GM19467 (cell line): ENCODE measurements around the gene CSN1S1.
"Not testable (repeated sequence)": the region's sequence is repeated elsewhere in the genome, so short reads cannot be mapped to it uniquely, and the experiment has no call there.

ENCODE experiments used
- ATAC-seq: cut with Tn5 transposase; IDR thresholded peaks from one replicate; pipeline ENCODE4 v1.9.1; 2021; ENCODE audit warnings: mild to moderate bottlenecking, moderate library complexity; ENCODE audit not compliant: unreplicated experiment

Gene CSN1S1, protein sequence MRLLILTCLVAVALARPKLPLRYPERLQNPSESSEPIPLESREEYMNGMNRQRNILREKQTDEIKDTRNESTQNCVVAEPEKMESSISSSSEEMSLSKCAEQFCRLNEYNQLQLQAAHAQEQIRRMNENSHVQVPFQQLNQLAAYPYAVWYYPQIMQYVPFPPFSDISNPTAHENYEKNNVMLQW

DNA sequence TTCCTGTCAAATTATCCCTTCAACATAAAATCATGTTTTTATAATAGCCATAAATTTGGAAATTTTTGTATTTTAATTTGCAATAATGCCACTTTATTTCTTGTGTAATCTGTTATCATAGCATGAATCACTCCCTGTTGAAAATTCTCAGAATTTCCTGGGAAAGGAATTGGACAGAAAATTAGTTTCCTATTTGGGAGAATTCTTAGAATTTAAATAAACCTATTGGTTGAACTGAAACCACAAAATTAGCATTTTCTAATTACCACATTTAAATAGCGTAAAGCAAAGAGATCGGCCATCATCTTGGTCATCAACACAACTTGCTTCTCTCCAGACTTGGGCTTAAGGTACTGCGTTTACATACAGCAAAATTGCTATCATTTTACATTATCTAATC, at the start of gene CSN1S1:
Gene CSN1S1 (plus strand): TSS at position 301 of the 400 bp plus-strand sequence. CDS start 1,488 bp downstream, outside the sequence.
- no peak for ATAC-seq

DNA sequence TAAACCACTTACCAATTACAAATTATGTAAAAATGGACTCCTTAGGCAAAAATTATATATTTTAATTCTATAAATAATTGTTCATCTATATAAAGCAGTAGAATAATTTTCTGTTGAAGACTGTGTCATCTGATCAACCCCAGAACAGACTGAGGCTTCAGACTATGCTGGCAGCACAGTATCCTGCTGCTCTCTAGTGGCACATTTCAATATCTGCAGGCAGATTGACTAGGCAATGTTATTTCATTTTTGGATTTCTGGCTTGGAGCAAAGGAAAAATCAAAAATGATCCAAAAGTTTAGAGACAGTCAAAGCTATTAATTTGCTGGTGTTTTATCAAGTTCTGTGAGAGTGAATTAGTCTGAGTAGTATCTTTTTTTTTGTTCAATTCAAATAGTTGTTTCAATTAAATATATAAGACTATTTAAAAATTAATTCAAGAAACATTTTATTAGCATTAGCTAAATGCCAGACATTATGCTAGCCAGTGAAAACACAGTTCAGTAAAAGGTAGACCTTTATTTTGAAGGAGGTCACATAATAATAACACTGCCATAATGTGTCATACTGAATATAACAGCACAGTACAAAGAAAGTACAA, 49.6 kb upstream of the CSN1S1 start:
- peak; percentile 86 for ATAC-seq

DNA sequence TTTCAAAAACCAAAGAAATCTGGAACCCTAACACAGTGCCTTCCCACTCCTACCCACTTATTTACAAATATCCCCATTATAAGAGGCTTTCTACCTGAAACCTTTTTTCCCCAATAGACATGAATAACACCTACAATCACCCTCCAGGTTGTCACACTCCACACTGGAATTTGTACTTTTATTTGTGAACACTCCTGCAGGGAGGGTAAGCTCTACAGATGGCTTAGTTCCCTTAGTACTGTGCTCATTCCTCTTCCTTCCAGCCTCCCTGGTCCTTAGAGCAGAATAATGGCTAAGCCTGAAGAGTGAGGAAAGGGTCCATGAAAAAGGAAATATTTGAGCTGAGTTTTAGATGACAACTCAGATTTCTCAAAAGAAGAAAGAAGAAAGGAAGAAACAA, 48.7 kb upstream of the CSN1S1 start:
- ATAC-seq, result no peak

DNA sequence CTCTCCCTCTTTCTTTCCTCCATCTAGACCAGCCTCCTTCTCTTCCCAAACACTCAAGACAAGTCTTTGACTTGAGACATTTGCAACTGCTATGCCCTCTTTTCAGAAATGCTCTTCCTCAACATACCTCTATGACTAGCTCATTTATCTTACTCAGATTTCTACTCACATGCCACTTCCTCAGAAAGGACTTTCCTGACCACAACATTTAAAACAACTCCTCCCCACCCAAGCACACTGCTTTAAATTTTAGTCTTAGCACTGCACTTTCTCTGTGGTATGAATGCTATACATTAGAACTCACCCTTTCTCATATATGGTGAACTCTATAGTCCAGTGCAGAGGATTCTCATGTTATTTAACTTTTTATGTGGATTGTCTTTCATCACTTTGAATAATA, 42.5 kb upstream of the CSN1S1 start:
- no peak for ATAC-seq

DNA sequence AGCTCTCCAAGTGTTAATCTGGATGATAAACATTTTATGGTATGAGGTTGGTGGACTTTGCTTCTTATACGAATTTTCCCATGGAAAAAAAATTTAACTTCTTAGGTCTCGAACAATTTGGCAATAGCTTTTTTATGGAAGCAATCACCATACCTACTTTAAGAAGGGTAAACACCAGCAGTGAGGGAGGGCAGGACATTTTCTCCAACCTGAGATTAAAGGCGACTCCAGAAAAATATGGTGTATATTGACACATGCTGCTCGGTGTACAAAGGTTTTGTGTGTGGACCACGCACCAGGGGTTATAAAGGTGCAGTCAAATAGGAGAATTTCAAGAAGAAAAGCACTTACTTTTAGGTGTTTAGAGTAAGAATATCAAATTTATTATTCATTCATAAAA, 36.7 kb upstream of the CSN1S1 start:
- no peak for ATAC-seq

DNA sequence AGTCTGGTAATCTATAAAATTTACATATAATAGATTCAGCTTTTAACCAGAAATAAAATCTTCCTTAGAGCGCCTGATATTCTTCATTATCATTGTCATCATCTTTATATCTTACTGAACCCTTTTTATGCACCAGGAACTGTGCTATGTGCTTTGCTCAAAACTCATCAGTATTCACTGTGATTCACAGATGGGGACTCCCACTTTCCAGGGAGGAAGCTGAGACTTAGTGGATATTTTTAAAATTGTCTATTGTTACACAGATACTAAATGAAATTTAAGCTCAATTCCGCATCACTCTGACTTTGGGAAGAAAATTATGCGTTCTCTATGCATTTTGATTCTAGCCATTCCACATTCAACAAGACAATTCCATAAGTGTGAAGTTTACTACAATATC, 36.1 kb upstream of the CSN1S1 start:
- ATAC-seq, result no peak

DNA sequence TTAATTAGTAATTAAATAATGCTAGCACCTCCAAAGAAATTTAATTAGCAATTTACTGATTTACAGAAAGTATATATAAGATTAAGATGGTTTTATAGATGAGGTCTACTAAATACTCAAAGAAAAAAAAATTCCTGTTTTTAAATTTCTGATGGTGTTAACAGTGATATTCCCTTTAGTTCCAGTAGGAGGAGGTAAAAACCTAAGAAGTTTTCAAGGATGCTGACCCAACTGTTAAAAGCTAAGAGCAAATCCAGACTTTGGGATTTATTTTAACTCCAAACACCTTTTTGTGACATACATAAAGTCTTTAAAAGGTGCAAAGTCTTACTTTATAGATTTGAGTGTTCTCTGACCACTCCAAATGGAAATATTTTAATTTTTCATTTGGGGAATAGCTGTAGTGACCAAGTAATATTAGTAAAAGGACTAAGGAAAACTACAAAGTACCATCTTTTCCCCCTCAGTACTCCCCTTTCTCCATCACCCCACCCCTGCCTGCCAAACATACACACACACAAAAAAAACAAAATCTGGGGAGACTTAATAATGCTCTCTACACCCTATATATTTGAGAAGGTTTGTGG, 34.2 kb upstream of the CSN1S1 start:
- ATAC-seq, result no peak

DNA sequence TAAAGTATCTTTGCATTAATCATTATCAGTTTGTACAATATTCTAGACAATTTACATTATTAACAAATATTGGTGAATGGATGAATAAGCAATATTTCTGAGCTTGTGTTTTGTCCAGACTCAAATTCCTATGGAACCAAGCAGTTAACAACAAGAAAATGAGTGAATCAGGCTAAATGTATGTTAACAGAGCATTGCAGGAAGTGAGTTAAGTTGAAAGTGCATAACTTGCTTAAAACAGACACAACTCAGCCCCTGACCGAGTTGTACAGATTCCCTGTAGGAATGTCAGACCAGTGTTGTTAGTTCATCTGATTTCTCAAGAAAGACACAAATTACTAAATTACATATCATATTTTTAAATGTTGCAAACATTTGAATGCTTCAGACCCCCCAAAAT, 23.7 kb upstream of the CSN1S1 start:
- ATAC-seq, result no peak

DNA sequence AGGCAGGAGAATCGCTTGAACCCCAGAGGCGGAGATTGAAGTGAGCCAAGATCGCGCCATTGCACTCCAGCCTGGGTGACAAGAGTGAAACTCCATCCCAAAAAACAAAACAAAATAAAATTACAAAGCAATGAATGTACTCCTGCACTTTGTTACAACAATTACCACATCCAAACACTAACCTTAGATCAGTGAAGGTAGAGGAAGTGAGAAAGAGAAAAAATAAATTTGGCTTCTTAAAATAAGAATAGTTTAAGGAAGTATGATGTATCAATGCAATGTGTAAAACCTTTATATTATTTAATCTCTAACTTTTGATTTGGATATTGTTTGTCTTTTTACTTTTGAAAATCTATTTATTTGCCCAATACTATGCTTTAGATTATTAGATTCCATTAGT, 21.7 kb upstream of the CSN1S1 start:
- no peak for ATAC-seq

DNA sequence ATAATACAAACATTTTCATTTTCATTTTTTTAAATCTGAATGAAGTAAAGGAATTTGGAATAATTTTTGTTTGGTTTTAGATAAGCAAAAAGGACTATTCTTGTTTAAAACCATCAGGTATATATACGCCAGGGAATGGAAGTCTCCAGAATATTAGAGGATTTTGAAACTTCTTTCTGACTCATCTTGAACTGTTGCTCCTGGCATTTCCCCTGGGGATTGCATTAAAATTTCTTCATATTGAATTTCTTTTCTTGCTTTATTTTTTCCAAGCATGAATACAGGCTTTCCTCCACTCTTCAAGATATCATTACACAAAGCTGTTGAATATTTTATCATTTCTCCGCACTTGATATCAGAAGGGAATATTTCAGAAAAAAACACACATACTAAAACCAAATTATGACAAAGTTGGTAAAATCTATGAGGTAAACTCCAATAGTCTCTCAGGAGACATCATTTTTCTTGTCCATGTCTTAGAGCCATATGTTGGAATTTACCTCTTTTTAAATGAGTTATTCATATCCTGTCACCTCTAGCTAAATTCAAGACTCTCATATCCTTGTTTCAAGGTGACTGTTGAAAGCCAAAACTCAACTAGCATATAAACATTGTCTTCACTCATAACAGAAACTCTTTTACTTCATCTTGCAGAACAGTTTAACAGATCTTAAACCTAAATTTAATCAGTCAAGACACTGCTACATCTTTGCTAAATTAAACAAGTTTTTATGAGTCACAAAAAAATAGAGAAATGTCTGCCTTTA, 20.7 kb upstream of the CSN1S1 start:
- ATAC-seq, result peak; percentile 76

DNA sequence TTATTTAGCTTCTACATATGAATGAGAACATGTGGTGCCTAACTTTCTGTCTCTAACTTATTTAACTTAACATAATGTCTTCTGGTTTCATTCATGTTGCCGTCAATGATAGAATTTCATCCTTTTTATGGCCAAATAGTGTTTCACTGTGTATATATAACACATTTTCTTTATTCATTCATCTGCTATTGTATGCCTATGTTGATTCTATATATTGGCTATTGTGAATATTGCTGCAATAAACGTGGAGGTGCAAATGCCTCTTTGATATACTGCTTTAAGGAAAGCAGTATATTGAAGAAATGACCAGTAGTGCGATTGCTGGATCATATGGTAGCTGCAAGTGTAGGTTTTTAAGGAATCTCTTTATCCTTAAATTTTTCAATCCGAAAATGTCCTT, 10.0 kb upstream of the CSN1S1 start:
- ATAC-seq, result no peak

DNA sequence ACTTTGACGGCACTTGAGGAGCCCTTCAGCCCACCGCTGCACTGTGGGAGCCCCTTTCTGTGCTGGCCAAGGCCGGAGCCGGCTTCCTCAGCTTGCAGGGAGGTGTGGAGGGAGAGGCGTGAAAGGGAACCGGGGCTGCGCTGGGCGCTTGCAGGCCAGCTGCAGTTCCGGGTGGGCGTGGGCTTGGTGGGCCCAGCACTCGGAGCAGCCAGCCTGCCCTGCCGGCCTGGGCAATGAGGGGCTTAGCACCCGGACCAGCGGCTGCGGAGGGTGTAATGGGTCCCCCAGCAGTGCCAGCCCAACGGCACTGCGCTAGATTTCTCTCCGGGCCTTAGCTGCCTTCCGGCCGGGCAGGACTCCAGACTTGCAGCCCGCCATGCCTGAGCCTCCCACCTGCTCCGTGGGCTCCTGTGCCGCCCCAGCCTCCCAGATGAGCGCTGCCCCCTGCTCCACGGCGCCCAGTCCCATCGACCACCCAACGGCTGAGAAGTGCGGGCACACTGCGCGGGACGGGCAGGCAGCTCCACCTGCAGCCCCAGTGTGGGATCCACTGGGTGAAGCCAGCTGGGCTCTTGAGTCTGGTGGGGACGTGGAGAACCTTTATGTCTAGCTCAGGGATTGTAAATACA, 7.0 kb upstream of the CSN1S1 start:
- not testable (repeated sequence) for ATAC-seq

DNA sequence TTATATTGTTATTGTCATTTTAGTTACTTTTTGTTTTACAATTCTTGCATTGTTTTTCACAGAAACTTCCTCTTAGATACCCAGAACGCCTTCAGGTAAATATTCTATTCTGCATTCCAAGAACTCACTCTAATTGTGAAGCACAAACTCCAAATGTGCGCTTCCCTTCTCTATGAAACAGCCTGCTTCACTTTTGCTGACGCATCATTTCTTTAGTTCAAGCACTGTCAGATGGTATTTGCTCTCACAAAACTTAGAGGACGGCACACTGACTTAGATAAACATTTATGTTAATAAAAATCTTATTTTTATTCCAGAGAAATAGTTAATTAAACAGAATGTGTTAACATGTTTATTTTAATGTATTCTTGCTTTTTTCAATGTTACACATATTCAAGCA, 3.3 kb downstream of the CSN1S1 start:
- no peak for ATAC-seq

DNA sequence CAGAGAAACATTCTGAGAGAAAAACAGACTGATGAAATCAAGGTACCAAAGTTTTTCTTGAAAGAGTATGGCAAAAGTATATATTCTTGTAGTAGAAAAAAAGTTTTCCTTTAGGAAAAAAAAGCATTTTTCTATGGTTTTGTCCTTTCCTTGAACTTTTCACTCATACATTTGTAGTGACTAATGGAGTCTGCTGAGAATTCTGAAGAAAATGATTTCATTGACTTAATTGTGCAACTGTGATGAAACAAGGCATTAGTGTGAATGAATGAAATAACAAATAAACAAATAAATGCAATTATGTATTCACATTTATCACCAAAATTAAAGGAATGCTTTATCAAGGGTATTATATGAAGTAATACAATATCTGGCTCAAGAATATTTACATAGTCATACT, 5.7 kb downstream of the CSN1S1 start:
- ATAC-seq, result no peak

DNA sequence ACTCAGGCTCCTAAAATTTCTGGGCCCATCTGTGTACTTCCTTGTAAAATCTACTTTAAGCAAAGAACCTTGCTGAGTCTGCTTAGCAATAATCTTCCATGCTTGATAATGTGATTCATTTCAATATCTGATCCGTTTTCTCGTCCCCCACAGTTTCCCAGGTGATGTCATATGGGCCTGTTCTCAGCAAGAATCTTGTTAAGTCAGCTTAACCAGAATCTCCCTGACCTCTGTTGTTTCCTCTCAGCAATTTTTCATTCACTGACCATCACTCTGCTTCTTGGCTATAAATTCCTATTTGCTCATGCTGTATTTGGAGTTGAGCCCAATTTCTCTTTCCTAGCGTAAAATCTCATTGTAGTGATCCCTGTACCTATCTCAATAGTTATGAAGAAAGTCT, 20.7 kb downstream of the CSN1S1 start:
- ATAC-seq, result no peak

DNA sequence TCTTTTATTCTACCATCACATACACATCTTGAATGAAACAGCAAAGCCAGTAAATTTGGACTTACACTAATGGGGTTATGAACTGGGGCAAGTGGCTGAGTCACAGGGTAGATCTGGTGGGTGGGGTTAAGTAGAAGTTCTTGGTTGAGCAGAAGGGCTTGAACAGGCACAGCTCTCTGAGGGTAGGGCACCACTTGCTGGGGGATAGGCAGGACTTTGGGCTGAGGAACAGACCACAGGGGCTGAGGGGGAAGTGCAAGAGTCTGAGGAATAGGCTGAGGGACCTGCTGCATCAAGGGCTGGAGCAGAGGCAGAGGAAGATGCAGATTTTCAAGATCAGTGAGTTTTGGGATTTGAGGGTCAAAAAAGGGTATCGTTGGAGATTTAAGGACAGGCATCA, 26.3 kb downstream of the CSN1S1 start:
- no peak for ATAC-seq

DNA sequence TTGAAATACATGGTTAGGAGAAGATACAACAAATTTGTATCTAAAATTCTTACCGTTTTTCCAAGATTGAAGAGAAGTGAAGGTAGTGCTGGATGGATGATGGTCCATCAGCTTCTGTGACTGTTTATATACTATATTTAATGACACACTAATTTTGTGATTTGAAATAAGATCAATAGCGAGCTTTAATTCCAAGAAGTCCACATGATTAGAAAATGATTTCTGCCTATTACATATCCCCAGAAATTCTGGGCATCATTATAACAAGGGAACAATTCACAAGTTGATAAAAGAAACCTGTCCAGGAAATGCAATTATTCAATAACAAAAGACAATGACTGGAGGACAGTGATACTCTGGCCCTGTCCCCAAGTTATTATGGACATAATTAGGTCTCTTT, 34.8 kb downstream of the CSN1S1 start, which contains the start of gene CSN2:
Gene CSN2 (minus strand): TSS at position 101 of the 400 bp plus-strand sequence. CDS start 4,733 bp downstream, outside the sequence.
- ATAC-seq, result no peak

DNA sequence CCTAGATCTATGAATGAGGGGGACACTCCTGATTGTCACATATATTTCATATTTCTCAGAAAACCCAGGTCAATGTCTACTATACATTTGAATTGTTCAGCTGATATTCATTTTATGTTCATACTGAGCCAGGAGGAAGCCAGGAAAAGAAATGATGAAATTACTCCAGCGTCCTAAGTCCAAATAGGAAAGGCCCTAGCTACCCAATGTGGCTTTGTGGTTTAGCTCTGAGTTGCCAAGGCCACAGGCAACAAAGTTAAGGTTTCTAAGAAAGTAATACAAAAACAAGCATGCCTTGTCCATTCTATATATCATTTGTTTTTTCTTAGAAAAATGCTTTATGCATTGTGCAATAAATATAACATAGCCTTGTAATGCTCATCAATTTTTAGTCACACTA, 39.2 kb downstream of the CSN1S1 start:
- ATAC-seq, result no peak

DNA sequence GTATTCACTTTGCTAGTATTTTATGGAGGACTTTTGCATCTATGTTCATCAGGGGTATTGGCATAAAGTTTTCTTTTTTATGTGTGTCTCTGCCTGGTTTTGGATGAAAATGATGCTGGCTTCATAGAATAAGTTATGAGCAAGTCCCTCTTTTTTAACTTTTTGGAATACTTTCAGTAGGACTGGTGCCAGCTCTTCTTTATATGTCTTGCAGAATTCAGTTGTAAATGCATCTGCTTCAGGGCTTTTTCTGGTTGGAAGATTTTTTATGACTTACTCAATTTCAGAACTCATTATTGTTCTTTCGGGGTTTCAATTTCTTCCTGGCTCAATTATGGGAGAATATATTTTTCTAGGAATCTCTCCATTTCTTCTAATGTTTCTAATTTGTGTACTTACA, 43.8 kb downstream of the CSN1S1 start:
- no peak for ATAC-seq

DNA sequence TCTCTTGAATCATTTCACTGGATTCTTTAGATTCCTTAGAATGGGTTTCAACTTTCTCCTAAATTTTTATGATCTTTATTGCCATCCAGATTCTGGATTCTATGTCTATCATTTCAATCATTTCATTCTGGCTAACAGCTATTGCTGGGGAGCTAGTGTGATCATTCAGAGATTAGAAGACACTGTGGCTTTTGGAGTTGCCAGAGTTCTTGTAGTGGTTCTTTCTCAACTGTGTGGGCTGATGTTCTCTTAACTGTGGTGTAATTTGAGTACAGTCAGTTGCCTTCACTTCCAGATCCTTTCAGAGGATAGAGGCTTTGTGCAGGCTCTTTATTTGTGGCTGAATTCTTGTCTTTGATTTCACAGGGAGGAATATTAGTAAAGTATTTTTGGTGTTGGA, 46.7 kb downstream of the CSN1S1 start:
- ATAC-seq, result no peak

DNA sequence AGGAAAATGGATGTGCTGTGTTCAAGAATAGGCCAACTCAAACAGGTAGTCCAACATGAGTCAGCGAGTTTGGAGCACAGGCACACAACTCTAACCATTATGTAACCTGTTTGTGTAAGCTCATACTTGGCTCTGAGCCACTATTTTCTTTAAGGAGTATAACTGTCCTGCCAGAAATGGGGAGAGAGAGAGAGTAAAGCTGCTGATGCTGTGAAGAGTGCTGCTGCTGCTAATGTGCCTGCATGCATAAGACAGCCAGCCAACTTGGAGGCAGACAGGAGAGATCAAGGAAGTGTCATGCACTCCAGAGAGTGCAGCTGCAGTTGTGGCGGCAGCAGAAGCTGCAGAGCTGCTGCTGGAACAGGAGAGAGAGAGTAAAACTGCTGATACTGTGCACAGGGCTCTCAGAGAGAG, 53.2 kb downstream of the CSN1S1 start:
- ATAC-seq, result no peak
